Keratinocyte (primary cell): ENCODE measurements around the gene TRIM25. TPM values are rescaled to one million over a fixed set of nuclear protein-coding genes. Genes with fewer than 3 reads are reported as not detected.

Source experiments
- DNase-seq: peaks from one replicate; pipeline ENCODE4 v3.0.0-alpha.2; 2011; ENCODE audit warnings: low read depth, missing footprints, low spot score
- FAIRE-seq: peaks from 2 replicates; lab custom pipeline; 2011; peaks lifted over from hg19 to GRCh38; lab: Jason Lieb, UNC
- H2AFZ ChIP-seq: 2 replicates; pipeline ENCODE4 v1.6.0; 2012; ENCODE audit warnings: low read length, control low read depth, inconsistent platforms; ENCODE audit not compliant: control insufficient read depth
- H3K27ac ChIP-seq: 2 replicates; pipeline ENCODE4 v1.5.1; 2011; ENCODE audit warnings: low read length; ENCODE audit not compliant: control insufficient read depth, insufficient read depth
- H3K27me3 ChIP-seq: 3 replicates; pipeline ENCODE4 v1.6.0; 2011; ENCODE audit warnings: low read length; ENCODE audit not compliant: control insufficient read depth, insufficient read depth; ENCODE audit errors: extremely low read depth
- H3K36me3 ChIP-seq, 2 experiments: 2 replicates in 1 of 2; 3 replicates in 1 of 2; pipeline ENCODE4 v1.5.1; 2011; ENCODE audit warnings: low read length in 2 of 2, mild to moderate bottlenecking in 1 of 2; ENCODE audit not compliant: control insufficient read depth in 2 of 2, insufficient read depth in 2 of 2; ENCODE audit errors: extremely low read depth in 1 of 2
- H3K4me1 ChIP-seq: 3 replicates; pipeline ENCODE4 v1.5.1; 2011; ENCODE audit warnings: low read length; ENCODE audit not compliant: control insufficient read depth, insufficient read depth; ENCODE audit errors: extremely low read depth
- H3K4me2 ChIP-seq: 3 replicates; pipeline ENCODE4 v1.6.0; 2011; ENCODE audit warnings: low read depth, low read length; ENCODE audit not compliant: control insufficient read depth, insufficient read depth; ENCODE audit errors: extremely low read depth
- H3K4me3 ChIP-seq, 3 experiments: fragments of 200-600 bp in 1 of 3; sonication (generic) in 1 of 3; 2 replicates in 2 of 3; 3 replicates in 1 of 3; pipeline ENCODE4 v1.5.1; 2011 to 2016; ENCODE audit warnings: low read length in 3 of 3, mild to moderate bottlenecking in 3 of 3, control low read depth in 2 of 3, inconsistent platforms in 1 of 3, low read depth in 1 of 3, mixed read lengths in 1 of 3, mixed run types in 1 of 3, moderate library complexity in 1 of 3; ENCODE audit not compliant: control insufficient read depth in 2 of 3, insufficient read depth in 2 of 3; ENCODE audit errors: extremely low read depth in 1 of 3
- H3K79me2 ChIP-seq: 2 replicates; pipeline ENCODE4 v1.6.0; 2012; ENCODE audit warnings: low read length; ENCODE audit not compliant: control insufficient read depth, insufficient read depth
- H3K9ac ChIP-seq: 3 replicates; pipeline ENCODE4 v1.6.0; 2011; ENCODE audit warnings: low read length; ENCODE audit not compliant: control insufficient read depth, insufficient read depth; ENCODE audit errors: extremely low read depth
- H3K9me1 ChIP-seq: 3 replicates; pipeline ENCODE4 v1.6.0; 2011; ENCODE audit warnings: low read length; ENCODE audit not compliant: control insufficient read depth, insufficient read depth; ENCODE audit errors: extremely low read depth
- H3K9me3 ChIP-seq: 2 replicates; pipeline ENCODE4 v1.5.1; 2012; ENCODE audit warnings: low read depth, low read length; ENCODE audit not compliant: control insufficient read depth
- H4K20me1 ChIP-seq: 3 replicates; pipeline ENCODE4 v1.6.0; 2011; ENCODE audit warnings: low read length; ENCODE audit not compliant: control insufficient read depth, insufficient read depth; ENCODE audit errors: extremely low read depth
- EZH2 ChIP-seq: IDR thresholded peaks from one replicate; pipeline ENCODE4 v1.6.1; 2012; ENCODE audit warnings: inconsistent platforms, mild to moderate bottlenecking, low read length, moderate library complexity
- dilution Hi-C: fragments of 300-500 bp; cut with MboI; formaldehyde crosslinking; loops from one replicate; pipeline ENCODE4 v1.7.0; 2020; ENCODE audit warnings: low sequenced_read_pairs; ENCODE audit not compliant: extremely low pct_ligation_motif_present
- polyA plus RNA-seq, 5 experiments: library from polyadenylated mRNA; depleted of rRNA in 3 of 5; stranded (reverse) in 3 of 5; stranded (forward) in 1 of 5; unstranded in 1 of 5; fragments of >200 nt; gene quantifications; 1 replicate in 1 of 5; 2 replicates in 3 of 5; 3 replicates in 1 of 5; pipeline versions ENCODE4 v1.2.1 to v1.2.3, GENCODE V29; 2011 to 2012; ENCODE audit warnings: missing spikeins in 2 of 5, low read depth in 1 of 5, low replicate concordance in 1 of 5
- TF ChIP-seq, protein P1 (sequence below), 3 experiments: IDR thresholded peaks in 1 of 3; conservative IDR thresholded peaks in 1 of 3; optimal IDR thresholded peaks in 1 of 3; 2 replicates in 2 of 3; 3 replicates in 1 of 3; pipeline versions ENCODE3 to v1.5.1; 2011; ENCODE audit warnings: low read length in 3 of 3, mild to moderate bottlenecking in 3 of 3, moderate library complexity in 2 of 3, control low read depth in 1 of 3, inconsistent platforms in 1 of 3; ENCODE audit not compliant: insufficient read depth in 2 of 3; ENCODE audit errors: extremely low read depth in 1 of 3

Gene TRIM25
- polyA plus RNA-seq, 1 donor (not counting 4 experiments of a cell fraction or from before 2014, with no cell fraction given) = 60.3 TPM

DNA sequence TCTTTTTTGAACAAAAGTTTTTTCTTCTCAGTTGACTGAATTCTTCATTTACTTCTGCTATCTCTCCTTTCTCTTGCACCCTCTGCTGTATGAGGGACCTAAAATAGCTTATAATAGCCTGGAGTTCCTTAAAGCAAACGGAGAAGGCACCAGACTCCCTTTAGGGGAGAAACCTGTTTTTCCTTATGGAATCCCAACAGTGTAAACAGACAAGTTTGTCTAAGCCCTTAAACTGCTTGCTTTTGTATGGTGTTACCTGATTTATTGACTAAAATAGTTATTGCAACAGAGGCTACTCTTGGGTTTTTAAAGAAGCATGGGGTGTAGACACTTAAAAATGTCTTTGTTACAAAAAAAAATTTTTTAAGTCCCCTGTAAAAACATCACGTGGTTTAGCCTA, 12.9 kb upstream of the TRIM25 start:
- Histone ChIP-seq H3K9me1 (no peaks in the 10 kb centered on the region), H3K79me2 (no peaks in the 10 kb centered on the region), H4K20me1 (no peaks in the 10 kb centered on the region), H3K36me3 (no peaks in the 10 kb centered on the region), H3K9ac (no peak overlapping the region), H3K27ac (no peak overlapping the region), H3K4me2 (no peak overlapping the region), H3K9me3 (no peaks in the 10 kb centered on the region), H3K4me1 (no peaks in the 10 kb centered on the region), H2AFZ (no peak overlapping the region), H3K4me3 (no peak overlapping the region), H3K27me3 (no peaks in the 10 kb centered on the region)
- TF ChIP-seq, protein P1, sequence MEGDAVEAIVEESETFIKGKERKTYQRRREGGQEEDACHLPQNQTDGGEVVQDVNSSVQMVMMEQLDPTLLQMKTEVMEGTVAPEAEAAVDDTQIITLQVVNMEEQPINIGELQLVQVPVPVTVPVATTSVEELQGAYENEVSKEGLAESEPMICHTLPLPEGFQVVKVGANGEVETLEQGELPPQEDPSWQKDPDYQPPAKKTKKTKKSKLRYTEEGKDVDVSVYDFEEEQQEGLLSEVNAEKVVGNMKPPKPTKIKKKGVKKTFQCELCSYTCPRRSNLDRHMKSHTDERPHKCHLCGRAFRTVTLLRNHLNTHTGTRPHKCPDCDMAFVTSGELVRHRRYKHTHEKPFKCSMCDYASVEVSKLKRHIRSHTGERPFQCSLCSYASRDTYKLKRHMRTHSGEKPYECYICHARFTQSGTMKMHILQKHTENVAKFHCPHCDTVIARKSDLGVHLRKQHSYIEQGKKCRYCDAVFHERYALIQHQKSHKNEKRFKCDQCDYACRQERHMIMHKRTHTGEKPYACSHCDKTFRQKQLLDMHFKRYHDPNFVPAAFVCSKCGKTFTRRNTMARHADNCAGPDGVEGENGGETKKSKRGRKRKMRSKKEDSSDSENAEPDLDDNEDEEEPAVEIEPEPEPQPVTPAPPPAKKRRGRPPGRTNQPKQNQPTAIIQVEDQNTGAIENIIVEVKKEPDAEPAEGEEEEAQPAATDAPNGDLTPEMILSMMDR (optimal IDR thresholded peaks at IDR 0.05 in 1 of 3, IDR thresholded peaks at IDR 0.05 in 1 of 3, conservative IDR thresholded peaks at IDR 0.05 in 1 of 3; ENCODE audit: extremely low read depth in 1 of 3, insufficient read depth in 2 of 3, low read length in 3 of 3) = no peak
- no peak for TF ChIP-seq EZH2
- DNase-seq = no peak
- dilution Hi-C loops = no loop called here
- FAIRE-seq = no peak

DNA sequence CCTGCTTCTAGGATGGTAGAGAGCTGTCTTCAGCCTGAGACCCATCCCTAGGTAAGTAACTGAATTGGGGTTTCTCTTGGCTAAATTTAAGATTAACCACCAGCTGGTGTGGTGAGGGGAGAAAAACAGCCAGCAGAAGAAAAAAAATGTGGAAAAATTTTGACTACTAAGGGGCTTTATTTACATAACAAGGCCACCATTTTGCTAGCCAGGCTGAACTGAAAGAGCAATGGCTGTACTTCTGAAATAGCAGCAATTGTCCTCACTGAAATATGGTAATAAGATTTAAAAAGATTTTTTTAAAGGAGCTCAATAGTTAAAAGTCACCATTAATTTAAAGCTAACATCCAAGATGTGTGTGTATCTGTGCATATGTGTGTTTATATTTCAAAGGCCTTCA, 12.4 kb upstream of the TRIM25 start:
- Histone ChIP-seq H3K27me3 (no peaks in the 10 kb centered on the region), H3K79me2 (no peaks in the 10 kb centered on the region), H3K4me3 (no peak overlapping the region), H3K27ac (no peak overlapping the region), H3K4me2 (no peak overlapping the region), H4K20me1 (no peaks in the 10 kb centered on the region), H3K36me3 (no peaks in the 10 kb centered on the region), H3K4me1 (no peaks in the 10 kb centered on the region), H2AFZ (no peak overlapping the region), H3K9me3 (no peaks in the 10 kb centered on the region), H3K9ac (no peak overlapping the region), H3K9me1 (no peaks in the 10 kb centered on the region)
- no peak for FAIRE-seq
- dilution Hi-C loops = no loop called here
- no peak for TF ChIP-seq EZH2
- TF ChIP-seq, protein P1 (optimal IDR thresholded peaks at IDR 0.05 in 1 of 3, IDR thresholded peaks at IDR 0.05 in 1 of 3, conservative IDR thresholded peaks at IDR 0.05 in 1 of 3; ENCODE audit: extremely low read depth in 1 of 3, insufficient read depth in 2 of 3, low read length in 3 of 3) = no peak
- DNase-seq = no peak
